HepG2 (cell line): ENCODE data around the gene MYH7B. TPM values are rescaled to one million over a fixed set of nuclear protein-coding genes. Genes with fewer than 3 reads are reported as not detected.

Experiments used
- ASH2L ChIP-seq: fragments of 300-600, 200-600 bp; sonication (generic); IDR thresholded peaks from 2 replicates; pipeline ENCODE4 v1.7.0; 2017; ENCODE audit warnings: low read depth, mild to moderate bottlenecking, moderate library complexity, mixed read lengths, low read length; ENCODE audit not compliant: insufficient read length
- CREB1 ChIP-seq, 2 experiments: fragments of 450-650 bp in 1 of 2; IDR thresholded peaks; 2 replicates each; pipeline ENCODE4 v1.6.1; 2016 to 2017; ENCODE audit warnings: control low read depth in 1 of 2, mild to moderate bottlenecking in 1 of 2, missing compliant biosample characterization in 1 of 2, missing genetic modification characterization in 1 of 2
- DR1 ChIP-seq: sonication (generic); formaldehyde crosslinking; IDR thresholded peaks from 2 replicates; pipeline ENCODE4 v1.8.0; 2021; ENCODE audit warnings: mild to moderate bottlenecking, missing genetic modification reagents, inconsistent platforms
- EEA1 ChIP-seq: sonication (generic); formaldehyde crosslinking; IDR thresholded peaks from 2 replicates; pipeline ENCODE4 v1.5.1; 2020; ENCODE audit warnings: mild to moderate bottlenecking, missing genetic modification reagents, borderline replicate concordance
- GTF2F1 ChIP-seq: fragments of 150-350 bp; IDR thresholded peaks from 2 replicates; pipeline ENCODE4 v1.6.1; 2014; ENCODE audit warnings: low read length
- HCFC1 ChIP-seq: fragments of 150-350 bp; IDR thresholded peaks from 2 replicates; pipeline ENCODE4 v1.6.1; 2014; ENCODE audit warnings: low read depth, low read length
- KMT2A ChIP-seq: sonication (generic); formaldehyde crosslinking; IDR thresholded peaks from 2 replicates; pipeline ENCODE4 v1.4.0; 2020; ENCODE audit warnings: missing genetic modification reagents
- MED8 ChIP-seq: sonication (generic); formaldehyde crosslinking; IDR thresholded peaks from 2 replicates; pipeline ENCODE4 v1.8.1; 2023; ENCODE audit warnings: mild to moderate bottlenecking, missing genetic modification reagents; ENCODE audit not compliant: insufficient replicate concordance
- NR2F2 ChIP-seq: IDR thresholded peaks from 2 replicates; pipeline ENCODE4 v1.6.1; 2012; ENCODE audit warnings: low read depth, inconsistent platforms, borderline replicate concordance
- PITX1 ChIP-seq: sonication (generic); formaldehyde crosslinking; IDR thresholded peaks from 2 replicates; pipeline ENCODE4 v1.5.1; 2020; ENCODE audit warnings: mild to moderate bottlenecking, missing genetic modification reagents
- RORA ChIP-seq: sonication (generic); formaldehyde crosslinking; IDR thresholded peaks from 2 replicates; pipeline ENCODE4 v1.5.0; 2020; ENCODE audit warnings: mild to moderate bottlenecking, missing genetic modification reagents, moderate library complexity
- ZNF235 ChIP-seq: sonication (generic); formaldehyde crosslinking; IDR thresholded peaks from 2 replicates; pipeline ENCODE4 v1.8.1; 2023; ENCODE audit warnings: mild to moderate bottlenecking, missing genetic modification reagents, borderline replicate concordance
- ZNF274 ChIP-seq: sonication (generic); formaldehyde crosslinking; IDR thresholded peaks from 2 replicates; pipeline ENCODE4 v1.5.1; 2020; ENCODE audit warnings: mild to moderate bottlenecking, missing genetic modification reagents
- ZNF354B ChIP-seq: sonication (generic); formaldehyde crosslinking; IDR thresholded peaks from 2 replicates; pipeline ENCODE4 v1.8.0; 2022; ENCODE audit warnings: mild to moderate bottlenecking, missing genetic modification reagents
- ZNF563 ChIP-seq: sonication (generic); formaldehyde crosslinking; IDR thresholded peaks from 2 replicates; pipeline ENCODE4 v1.8.0; 2022; ENCODE audit warnings: mild to moderate bottlenecking, moderate library complexity, missing genetic modification reagents
- ZNF567 ChIP-seq: sonication (generic); formaldehyde crosslinking; IDR thresholded peaks from 2 replicates; pipeline ENCODE4 v1.8.1; 2023; ENCODE audit warnings: mild to moderate bottlenecking, missing genetic modification reagents, borderline replicate concordance
- ZNF781 ChIP-seq: sonication (generic); formaldehyde crosslinking; IDR thresholded peaks from 2 replicates; pipeline ENCODE4 v1.5.1; 2020; ENCODE audit warnings: borderline replicate concordance, mild to moderate bottlenecking, missing genetic modification reagents; ENCODE audit errors: not compliant biosample characterization
- ZSCAN9 ChIP-seq: IDR thresholded peaks from 2 replicates; pipeline ENCODE4 v1.6.1; 2016; ENCODE audit warnings: borderline replicate concordance
- polyA plus RNA-seq, 8 experiments: library from polyadenylated mRNA; depleted of rRNA in 3 of 8; stranded (reverse) in 7 of 8; unstranded in 1 of 8; fragments of >200 nt; fragmentation: Illumina TruSeq in 4 of 8; extraction: Trizol in 4 of 8; gene quantifications; 2 replicates each; pipeline versions ENCODE4 v1.2.1 to v1.2.3, GENCODE V29; 2011 to 2016; ENCODE audit warnings: low read depth in 4 of 8, missing spikeins in 1 of 8, mixed read lengths in 1 of 8; ENCODE audit not compliant: insufficient read depth in 1 of 8
- total RNA-seq, 5 experiments: library from RNA; depleted of rRNA; stranded (reverse); fragments of >200 nt; fragmentation: Illumina TruSeq; extraction: Trizol; gene quantifications; 2 replicates each; pipeline ENCODE4 v1.2.3, GENCODE V29; 2016; ENCODE audit warnings: low read depth in 1 of 5
- TF ChIP-seq, protein P1 (sequence below): sonication (generic); formaldehyde crosslinking; IDR thresholded peaks from 2 replicates; pipeline ENCODE4 v1.5.1; 2020; ENCODE audit warnings: mild to moderate bottlenecking, missing genetic modification reagents, moderate library complexity
- TF ChIP-seq, protein P2 (sequence below): sonication (generic); formaldehyde crosslinking; IDR thresholded peaks from 2 replicates; pipeline ENCODE4 v1.5.1; 2020; ENCODE audit warnings: mild to moderate bottlenecking, moderate library complexity, missing genetic modification reagents
- TF ChIP-seq, protein P3 (sequence below): sonication (generic); formaldehyde crosslinking; IDR thresholded peaks from 2 replicates; pipeline ENCODE4 v1.8.1; 2023; ENCODE audit warnings: missing genetic modification reagents, mild to moderate bottlenecking, borderline replicate concordance

The MYH7B gene
- total and polyA plus RNA-seq, 2 of the 13 experiments (the other 11 are each of a cell fraction or from before 2014, with no cell fraction given): 0.05 to 0.20 TPM

DNA sequence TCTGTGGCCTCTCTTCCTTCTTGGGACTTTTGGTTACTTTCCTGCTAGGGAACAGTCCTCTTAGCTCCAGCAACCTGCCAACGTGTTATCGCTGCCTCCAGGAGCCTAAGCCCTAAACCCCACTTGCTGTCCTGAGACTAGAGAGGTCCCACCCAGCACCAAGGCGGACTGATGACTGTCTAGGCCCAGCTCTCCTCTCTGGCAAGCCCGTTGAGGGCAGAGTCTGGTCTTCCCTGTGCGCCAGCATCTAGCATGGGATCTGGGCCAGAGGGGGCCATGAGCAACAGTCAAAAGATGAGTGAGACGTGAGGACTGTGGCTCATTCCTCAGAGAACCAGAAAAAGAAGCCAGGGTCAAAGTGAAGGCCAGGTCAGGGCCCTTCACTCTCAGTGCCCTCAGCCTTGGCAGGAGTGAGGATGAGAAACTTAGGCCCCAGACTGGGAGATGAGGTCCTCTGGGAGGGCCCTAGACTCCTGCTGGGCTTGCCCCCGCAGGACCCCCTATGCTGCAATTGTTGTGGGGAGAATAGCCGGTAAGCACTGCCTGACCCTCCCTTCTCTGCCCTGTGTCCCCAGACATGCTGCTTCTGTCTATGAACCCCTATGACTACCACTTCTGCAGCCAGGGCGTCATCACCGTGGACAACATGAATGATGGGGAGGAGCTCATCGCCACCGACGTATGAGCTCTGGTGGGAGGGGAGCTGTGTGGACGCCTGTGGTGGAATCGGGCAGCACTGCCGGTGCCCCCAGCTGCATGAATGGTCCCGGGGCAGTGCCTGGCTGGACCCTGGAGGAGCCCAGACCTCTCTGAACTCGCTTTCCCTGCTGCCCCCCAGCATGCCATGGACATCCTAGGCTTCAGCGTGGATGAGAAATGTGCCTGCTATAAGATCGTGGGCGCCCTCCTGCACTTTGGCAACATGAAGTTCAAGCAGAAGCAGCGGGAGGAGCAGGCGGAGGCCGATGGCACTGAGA is 30.9 kb downstream of the MYH7B start (continued):
- TF ChIP-seq HCFC1 (no peak), ZNF274 (CRISPR knock-in tag) (0 out of 2 replicates have a peak, but pooled peaks have one; percentile 36), ZNF235 (CRISPR knock-in tag) (peak; percentile 75; the same call in 1 of the 2 replicates), ZNF781 (peak; percentile 20), ZSCAN9 (CRISPR knock-in tag) (no peak), ZNF563 (CRISPR knock-in tag) (0 out of 2 replicates have a peak, but pooled peaks have one; percentile 35), PITX1 (peak; percentile 43; the same call in 1 of the 2 replicates), KMT2A (CRISPR knock-in tag) (no peak), MED8 (CRISPR knock-in tag) (no peak), NR2F2 (0 out of 2 replicates have a peak, but pooled peaks have one; percentile 0), ZNF567 (CRISPR knock-in tag) (no peak), EEA1 (CRISPR knock-in tag) (0 out of 2 replicates have a peak, but pooled peaks have one; percentile 33), GTF2F1 (no peak), ZNF354B (CRISPR knock-in tag) (no peak), ASH2L (no peak), CREB1 (IDR thresholded peaks at IDR 0.05) (0 out of 2 replicates have a peak, but pooled peaks have one; percentile 46), CREB1 (CRISPR knock-in tag; IDR thresholded peaks at IDR 0.05) (no peak), DR1 (CRISPR knock-in tag) (0 out of 2 replicates have a peak, but pooled peaks have one; percentile 22), RORA (no peak)
- TF ChIP-seq, protein P1, sequence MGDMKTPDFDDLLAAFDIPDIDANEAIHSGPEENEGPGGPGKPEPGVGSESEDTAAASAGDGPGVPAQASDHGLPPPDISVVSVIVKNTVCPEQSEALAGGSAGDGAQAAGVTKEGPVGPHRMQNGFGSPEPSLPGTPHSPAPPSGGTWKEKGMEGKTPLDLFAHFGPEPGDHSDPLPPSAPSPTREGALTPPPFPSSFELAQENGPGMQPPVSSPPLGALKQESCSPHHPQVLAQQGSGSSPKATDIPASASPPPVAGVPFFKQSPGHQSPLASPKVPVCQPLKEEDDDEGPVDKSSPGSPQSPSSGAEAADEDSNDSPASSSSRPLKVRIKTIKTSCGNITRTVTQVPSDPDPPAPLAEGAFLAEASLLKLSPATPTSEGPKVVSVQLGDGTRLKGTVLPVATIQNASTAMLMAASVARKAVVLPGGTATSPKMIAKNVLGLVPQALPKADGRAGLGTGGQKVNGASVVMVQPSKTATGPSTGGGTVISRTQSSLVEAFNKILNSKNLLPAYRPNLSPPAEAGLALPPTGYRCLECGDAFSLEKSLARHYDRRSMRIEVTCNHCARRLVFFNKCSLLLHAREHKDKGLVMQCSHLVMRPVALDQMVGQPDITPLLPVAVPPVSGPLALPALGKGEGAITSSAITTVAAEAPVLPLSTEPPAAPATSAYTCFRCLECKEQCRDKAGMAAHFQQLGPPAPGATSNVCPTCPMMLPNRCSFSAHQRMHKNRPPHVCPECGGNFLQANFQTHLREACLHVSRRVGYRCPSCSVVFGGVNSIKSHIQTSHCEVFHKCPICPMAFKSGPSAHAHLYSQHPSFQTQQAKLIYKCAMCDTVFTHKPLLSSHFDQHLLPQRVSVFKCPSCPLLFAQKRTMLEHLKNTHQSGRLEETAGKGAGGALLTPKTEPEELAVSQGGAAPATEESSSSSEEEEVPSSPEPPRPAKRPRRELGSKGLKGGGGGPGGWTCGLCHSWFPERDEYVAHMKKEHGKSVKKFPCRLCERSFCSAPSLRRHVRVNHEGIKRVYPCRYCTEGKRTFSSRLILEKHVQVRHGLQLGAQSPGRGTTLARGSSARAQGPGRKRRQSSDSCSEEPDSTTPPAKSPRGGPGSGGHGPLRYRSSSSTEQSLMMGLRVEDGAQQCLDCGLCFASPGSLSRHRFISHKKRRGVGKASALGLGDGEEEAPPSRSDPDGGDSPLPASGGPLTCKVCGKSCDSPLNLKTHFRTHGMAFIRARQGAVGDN (CRISPR knock-in tag): peak; percentile 33; the same call in 1 of the 2 replicates
- TF ChIP-seq, protein P2, sequence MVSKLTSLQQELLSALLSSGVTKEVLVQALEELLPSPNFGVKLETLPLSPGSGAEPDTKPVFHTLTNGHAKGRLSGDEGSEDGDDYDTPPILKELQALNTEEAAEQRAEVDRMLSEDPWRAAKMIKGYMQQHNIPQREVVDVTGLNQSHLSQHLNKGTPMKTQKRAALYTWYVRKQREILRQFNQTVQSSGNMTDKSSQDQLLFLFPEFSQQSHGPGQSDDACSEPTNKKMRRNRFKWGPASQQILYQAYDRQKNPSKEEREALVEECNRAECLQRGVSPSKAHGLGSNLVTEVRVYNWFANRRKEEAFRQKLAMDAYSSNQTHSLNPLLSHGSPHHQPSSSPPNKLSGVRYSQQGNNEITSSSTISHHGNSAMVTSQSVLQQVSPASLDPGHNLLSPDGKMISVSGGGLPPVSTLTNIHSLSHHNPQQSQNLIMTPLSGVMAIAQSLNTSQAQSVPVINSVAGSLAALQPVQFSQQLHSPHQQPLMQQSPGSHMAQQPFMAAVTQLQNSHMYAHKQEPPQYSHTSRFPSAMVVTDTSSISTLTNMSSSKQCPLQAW (CRISPR knock-in tag): 0 out of 2 replicates have a peak, but pooled peaks have one; percentile 20
- TF ChIP-seq, protein P3, sequence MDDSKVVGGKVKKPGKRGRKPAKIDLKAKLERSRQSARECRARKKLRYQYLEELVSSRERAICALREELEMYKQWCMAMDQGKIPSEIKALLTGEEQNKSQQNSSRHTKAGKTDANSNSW: 0 out of 2 replicates have a peak, but pooled peaks have one; percentile 8
